Occipital lobe (tissue), 2 donors: ENCODE results near the gene POU4F1. TPM values are rescaled to one million over a fixed set of nuclear protein-coding genes. Genes with fewer than 3 reads are reported as not detected.
"Not testable (repeated sequence)": the region's sequence is repeated elsewhere in the genome, so short reads cannot be mapped to it uniquely, and the experiment has no call there.

Experiments used
- DNase-seq: peaks from one replicate; lab custom pipeline; 2025; lab: John Stamatoyannopoulos, UW
- total RNA-seq: library from RNA; depleted of rRNA; stranded (reverse); fragments of >200 nt; gene quantifications from one replicate; pipeline ENCODE4 v1.2.3, GENCODE V29; 2014

POU4F1 gene, protein sequence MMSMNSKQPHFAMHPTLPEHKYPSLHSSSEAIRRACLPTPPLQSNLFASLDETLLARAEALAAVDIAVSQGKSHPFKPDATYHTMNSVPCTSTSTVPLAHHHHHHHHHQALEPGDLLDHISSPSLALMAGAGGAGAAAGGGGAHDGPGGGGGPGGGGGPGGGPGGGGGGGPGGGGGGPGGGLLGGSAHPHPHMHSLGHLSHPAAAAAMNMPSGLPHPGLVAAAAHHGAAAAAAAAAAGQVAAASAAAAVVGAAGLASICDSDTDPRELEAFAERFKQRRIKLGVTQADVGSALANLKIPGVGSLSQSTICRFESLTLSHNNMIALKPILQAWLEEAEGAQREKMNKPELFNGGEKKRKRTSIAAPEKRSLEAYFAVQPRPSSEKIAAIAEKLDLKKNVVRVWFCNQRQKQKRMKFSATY
- total RNA-seq: under 0.01 TPM

DNA sequence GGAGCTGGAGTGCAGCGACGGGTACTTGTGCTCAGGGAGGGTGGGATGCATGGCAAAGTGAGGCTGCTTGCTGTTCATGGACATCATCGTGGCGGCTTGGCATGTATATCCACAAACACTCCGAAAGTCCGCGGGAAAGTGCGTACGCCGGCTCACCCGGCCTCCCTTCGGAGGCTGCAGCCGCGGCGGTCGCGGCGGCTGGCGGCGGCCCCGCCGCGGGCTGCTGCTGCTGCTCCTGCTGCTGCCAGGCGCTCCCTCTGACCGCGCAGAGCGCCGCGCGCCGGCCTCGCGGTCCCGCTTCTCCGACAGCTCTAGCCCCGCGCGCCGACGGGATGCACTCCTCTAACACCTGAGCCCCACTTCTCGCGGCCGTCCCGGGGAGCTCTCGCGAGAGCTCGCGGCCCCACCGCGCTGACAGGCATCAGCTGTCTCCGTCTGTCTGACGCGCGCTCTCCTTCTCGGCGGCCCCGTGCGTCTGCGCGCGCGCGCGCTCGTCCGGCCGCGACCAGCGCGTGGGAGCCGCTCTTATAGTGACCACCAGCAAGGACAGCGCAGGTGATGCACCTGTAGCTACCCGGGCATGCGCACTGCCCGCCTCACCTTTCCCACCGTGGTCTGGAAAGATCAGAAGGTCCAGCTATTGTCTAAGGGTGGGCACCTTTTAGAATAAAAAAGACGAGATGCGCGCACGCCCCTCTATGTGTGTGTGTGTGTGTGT is at the start of gene POU4F1:
Gene POU4F1, minus strand, starts transcription at position 313 of the 718 bp plus-strand sequence. Its CDS starts 226 bp downstream, at position 87.
- no peak for DNase-seq

DNA sequence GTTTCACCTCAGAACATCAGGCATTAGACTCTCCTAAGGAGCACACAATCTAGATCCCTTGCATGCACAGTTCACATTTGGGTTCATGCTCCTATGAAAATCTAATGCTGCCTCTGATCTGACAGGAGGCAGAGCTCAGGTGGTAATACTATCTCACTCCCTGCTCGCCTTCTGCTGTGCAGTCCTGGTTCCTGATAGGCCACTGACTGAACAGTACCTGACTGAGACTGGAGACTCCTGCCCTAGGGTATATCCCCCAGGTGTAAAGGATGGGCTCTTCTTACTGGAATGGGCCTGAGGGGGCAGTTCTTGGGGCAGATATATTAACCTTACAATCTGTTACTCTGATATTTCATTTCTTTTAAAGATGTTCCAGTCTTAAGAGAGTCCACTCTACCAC is 49.3 kb upstream of the POU4F1 start:
- no peak for DNase-seq

DNA sequence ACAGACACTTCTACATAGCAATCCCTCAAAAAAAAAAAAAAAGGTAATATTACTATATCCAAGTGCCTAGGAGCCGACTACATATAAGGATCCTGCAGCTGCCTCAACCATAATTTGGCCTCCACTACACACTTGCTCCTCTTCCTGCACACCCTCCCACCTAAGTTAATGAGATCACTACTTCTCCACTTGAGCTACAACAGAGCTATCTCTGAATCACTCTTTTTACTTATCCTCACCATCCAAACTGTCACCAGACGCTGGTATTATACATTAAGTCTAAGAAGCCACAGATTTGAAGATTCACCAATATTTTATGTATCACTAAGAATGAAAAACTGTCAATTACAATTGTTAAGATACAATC is 47.3 kb upstream of the POU4F1 start:
- no peak for DNase-seq

DNA sequence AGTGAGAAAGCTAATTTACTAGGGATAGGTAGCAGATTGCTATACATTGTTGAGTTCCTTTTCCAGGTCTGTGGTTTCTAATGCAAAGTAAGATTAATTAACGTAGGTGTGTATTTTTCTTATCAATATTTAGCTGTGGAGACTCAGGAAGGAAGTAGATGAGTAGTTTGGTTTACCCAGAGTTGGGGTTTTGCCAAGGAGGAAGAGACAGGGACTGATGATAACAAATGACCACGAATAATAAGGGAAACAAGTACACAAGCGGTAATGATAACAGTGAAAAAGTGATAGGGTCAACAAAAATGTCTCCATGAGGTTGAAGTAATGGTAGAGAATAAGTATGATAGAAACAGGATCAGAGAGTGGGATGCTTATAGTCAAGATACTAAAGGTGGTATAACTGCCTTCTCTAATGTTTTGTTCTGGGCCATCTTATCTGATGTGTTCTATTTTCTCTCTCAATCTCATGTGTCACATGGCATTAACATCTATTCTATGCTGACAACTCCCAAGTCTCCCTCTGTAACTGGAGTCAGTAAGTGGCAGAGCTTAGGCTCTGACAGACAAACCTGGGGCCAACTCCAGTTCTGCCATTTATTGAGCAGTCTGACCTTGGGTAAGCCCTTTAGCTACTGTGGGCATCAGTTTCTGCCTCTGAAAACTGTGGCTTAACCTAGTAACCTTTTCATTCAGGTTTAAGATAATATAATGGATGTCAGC is 46.8 kb upstream of the POU4F1 start:
- no peak for DNase-seq

DNA sequence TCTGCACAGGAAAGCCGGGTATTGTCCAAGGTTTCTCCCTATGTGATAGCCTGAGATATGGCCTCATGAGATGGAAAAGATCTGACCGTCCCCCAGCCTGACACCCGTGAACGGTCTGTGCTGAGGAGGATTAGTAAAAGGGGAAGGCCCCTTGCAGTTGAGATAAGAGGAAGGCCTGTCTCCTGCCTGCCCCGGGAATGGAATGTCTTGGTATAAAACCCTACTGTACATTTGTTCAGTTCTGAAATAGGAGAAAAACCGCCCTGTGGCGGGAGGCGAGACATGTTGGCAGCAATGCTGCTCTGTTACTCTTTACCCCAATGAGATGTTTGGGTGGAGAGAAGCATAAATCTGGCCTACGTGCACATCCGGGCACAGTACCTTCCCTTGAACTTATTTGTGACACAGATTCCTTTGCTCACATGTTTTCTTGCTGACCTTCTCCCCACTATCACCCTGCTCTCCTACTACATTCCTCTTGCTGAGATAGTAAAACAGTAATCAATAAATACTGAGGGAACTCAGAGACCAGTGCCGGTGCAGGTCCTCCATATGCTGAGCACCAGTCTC is 43.8 kb upstream of the POU4F1 start:
- not testable (repeated sequence) for DNase-seq

DNA sequence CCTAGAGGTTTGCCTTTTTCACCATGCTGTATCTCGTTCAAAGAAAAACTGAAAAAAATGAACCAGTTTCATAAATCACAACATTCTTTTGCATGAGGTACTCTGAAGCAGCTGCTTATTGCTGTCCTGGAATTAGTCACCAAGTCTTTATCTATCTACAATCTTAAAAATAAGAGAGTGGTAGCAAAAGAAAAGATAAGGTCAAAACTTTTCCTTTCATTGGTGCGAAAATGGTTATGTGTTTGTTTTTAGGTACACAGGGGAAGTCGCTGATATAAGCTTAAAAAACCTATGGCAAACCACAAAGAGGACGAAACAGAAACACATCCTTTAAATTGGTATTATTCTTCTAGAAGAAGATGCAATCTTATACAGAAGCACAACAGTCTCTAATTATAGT is 34.9 kb upstream of the POU4F1 start:
- DNase-seq: no peak

DNA sequence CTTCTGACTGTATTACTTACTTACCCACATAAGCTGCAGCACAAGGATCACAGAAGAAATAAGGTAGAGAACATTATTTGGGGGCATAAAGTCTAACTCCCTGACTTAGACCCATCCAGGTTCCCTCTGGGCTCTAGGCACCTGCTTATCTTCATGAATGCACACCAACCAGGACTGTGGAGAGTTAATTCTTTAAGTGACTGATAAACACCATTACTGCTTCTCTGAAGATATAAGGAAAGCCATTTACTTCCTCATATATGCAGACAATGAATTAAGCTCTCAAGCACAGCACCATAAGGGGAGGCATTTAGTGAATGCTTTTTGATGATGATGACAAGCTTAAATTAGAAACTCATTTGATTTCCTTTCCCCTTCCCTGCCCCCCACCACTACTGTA is 33.1 kb upstream of the POU4F1 start:
- DNase-seq: no peak

DNA sequence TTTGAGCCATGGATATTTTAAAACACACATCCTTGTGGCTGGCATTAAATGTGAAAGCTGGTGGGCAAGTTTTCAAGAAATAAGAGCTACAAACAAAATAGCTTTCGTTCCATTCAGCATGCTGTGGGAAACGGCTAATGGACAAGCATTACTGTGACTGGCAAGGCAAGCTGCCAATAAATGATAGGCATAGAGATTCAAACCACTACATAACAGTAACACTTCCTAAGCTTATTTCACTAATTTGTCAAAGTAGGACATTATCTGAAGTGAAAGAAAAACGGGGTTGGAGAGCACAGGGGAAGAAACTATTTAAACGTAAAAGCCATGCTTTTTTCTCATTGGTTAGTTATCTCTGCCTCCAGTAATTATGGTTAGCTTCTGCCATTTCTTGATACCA is 29.6 kb upstream of the POU4F1 start:
- no peak for DNase-seq

DNA sequence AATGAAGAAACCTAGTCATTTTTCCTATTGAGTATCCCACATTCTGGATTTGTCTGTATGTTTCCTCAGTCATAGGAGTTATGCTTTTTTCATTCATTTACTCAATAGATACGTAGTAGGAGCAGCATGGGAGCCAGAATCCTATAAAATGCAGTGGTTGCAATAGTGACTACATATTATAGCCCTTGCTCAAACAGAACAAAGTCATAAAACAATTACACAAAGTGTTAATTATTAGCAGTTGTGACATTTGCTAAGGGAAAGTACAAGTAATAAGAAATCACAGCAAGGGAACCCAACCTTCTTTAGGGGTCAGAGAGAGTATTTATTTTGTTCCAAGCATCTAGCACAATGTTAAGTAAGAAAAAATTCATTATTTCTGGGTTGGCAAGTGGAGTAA is 27.7 kb upstream of the POU4F1 start:
- DNase-seq: no peak

DNA sequence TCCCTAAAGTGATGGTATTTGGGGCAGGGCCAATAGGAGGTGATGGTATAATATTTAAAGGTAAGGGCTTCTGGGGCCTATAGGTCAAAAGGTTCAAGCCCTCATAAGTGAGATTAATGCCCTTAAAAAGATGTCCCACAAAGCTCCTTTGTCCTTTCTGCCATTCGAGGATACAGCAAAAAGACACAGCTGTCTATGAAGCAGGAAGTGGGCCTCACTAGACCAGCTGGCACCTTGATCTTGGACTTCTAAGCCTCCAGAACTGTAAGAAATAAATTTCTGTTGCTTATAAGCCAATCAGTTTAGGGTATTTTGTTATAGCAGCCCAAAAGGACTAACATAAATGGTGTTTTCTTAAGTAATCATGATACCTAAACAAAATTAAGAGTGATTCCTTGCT is 27.2 kb upstream of the POU4F1 start:
- DNase-seq: no peak

DNA sequence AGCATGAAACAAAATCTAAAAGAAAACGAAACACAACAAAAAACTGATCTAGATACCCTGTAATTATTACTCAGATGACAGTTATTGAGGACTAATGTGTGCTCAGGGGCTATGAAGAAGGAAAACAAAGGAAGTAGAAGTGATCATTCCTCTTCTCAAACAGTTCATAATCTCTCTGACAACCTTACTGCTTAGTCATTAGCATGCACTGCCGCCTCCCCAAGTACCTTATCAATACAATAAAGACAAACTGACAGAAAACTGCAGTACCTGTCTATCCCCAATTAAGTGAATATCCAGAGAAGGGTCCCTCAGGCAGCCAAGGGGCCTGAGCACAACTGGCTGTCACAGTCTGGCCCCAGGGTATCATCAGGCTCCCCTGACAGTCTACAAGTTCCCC is 22.0 kb upstream of the POU4F1 start:
- DNase-seq: no peak

DNA sequence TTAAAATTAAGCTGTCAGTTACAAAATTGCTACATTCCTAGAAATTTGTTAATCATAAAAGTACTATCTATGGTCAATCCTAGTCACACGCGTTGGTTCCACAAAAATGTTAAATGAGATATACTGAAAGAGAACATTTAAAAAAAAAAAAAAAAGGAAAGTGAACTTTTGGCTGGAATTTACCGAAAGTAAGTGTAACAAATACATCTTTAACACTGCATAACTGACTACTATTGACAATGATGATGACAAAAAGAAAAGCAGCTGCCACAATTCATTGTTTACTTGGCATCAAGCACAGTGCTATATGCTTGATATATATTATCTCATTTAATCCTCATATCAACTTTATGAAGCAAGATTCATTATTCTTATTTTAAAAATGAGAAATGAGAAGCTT is 19.8 kb upstream of the POU4F1 start:
- no peak for DNase-seq

DNA sequence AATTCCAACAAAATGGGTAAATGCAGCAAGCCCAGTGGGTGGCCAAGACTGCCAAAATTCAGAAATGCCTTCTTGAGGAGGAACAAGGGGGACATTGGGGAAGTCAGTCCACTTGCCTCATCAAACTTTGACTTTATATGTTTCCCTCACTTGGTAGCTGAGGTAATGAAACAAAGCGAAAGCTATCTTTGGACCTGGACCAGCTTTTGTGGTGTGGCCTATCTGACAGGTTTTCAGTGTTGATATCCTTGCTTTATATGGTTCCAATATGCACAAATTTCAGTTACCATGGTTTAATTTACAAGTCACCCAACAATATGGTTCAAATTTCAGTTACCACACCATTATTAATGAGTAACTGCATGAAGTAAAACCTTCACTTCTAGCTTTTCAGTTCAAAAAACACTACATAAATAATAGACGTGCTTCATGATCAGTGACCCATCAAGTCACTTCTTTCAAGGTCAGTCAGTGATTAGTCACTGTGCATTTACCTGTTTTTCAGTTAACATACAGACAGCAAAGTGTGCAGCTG is 17.7 kb upstream of the POU4F1 start:
- no peak for DNase-seq

DNA sequence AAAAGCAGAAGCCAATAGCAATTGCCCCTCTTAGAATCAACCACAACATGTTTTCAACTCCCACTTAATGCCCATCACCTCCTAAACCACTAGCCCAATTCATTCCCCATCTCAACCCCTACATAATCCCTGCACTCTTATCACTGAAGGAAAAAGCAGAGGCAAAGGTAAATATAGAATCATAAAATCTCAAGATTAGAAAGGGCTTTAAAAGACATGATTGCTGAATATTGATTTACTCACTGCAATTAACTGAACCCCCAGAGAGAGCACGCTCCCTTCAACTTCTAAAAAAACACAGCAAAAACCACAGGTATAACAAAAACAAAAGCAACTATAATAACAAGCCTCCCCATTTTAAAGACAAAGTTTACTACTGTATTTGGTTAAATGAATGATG is 15.1 kb upstream of the POU4F1 start:
- no peak for DNase-seq

DNA sequence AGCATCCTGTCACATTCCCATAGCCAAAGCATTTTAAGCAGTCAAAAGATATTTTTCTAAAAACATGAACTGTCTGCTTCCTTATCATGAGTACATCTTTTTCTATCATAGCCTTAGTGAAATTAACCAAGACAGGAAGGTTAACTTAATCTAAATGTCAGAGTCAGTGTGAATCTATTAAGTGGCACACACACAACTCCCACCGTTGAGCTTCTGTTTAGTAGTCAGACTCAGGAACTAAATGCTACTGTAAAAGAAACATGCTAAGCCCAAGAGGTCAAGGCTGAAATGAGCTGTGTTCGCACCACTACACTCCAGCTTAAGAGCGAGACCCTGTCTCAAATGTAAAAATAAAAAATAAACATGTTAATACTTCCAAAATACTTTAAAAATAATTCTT is 7.7 kb upstream of the POU4F1 start:
- DNase-seq: no peak

DNA sequence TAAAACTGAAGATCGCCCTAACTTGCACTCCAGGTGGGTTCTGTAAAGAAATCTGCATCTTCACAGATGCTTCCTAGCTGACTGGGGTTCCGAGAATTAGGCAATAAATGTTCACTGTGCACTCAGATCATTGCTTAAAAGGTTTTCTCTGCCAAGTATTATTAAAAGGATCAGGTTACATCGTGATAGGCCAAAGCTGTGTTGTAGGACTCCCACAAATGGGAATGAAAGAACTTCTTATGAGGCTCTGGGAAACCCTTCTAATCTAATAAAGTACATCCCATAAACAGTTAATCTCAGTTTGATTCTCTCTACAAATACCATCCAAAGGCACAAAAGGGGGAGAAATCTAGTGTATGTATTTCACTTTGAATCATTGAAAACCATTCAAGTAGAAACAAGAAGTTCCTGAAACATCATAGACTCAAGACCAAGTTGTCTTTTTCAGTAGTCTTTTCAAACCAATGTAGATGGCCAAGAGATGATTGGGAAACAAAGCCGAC is 7.1 kb upstream of the POU4F1 start:
- no peak for DNase-seq

DNA sequence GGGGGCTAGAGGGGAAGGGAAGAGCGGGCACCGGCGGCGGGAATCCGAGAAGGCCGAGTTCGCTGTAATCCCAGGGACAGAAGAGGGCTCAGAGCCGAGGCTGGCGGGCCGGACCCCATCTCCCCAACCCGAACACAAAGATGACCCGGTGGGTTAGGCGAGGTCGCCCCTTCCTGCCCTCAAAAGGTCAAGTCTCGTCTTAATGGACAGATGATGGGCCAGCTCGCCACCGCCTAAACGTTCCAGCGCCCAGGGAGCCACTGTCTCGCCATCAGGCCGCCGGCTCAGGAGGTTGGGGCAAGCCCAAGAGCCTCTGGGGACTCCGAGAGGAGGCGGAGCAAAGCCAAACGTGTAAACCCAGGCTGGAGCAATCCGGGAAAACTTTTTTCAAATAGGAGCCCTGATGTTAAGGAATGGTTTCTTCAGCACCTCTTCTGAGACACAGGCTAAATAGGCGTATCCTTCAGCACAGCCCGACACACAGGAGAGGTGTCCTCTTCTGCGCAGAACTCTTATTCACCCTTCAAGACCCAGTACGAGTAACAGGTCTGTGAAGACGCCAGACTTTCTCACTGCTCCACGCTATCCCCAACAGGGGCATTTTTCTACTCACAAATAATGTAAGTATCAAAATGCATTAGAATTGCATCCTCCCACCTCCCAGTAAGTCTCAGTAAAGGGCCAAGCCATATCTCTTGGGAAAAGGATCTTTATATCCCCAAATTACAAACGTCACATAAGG is 6.3 kb upstream of the POU4F1 start:
- DNase-seq: no peak

DNA sequence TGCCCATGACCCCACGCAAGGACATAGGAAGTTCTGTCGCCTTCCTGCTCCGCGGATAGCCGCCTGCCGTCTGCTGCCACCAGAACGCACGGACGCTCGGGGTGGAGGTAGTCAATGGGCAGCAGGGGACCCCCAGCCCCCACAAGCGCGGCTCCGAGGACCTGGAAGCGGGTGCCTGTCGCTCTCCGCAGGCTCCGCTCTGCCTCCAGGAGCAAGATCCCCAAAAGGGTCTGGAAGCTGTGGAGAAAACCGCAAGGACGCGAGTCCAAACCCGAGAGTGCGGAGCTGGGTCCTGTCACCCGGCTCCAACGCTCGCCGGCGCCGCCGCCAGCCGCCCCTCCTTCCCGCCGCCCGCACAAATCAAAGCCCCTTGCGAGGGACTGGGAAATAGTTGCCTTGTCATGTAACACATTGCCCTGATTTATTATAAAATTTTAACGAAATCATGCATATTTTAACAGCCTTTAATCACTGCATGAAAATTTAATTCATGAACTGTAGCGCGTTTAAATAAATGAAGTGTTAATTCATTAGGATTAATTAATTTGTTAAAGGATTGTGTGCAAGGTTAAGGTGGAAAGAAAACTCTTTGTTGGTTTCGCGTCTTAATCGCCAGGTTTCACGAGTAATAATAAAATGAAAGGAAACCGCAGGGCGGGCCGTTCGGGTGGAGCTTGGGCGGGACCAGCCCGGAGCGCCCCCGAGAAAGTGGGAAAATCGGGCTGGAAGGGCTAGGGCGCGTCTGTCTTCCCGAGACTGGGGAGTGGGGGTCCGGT is 5.5 kb upstream of the POU4F1 start:
- DNase-seq: no peak

DNA sequence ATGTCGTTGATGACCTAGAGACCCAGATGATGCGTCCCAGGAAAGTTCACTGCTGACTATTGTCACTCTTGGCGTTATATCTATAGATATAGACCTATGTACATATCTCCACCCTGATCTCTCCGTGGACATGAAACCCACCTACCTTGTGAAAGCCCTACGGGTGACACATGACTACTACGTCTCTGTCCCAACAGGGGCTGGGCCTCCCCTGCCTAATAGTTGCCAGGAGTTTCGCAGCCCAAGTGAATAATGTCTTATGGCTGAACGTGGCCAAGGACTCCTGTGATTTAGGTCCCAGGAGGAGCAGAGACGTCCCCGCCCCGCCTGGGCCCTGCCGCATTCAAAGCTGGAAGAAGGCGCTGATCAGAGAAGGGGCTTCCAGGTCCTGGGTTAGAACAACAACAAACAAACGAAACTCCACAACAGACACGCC is 4.9 kb upstream of the POU4F1 start:
- no peak for DNase-seq
